SK-N-DZ (cell line): ENCODE measurements around the gene SIGMAR1.

Experiments
- DNase-seq: peaks from one replicate; pipeline ENCODE4 v3.0.0-alpha.2; 2015; ENCODE audit warnings: low spot score

SIGMAR1 gene

DNA sequence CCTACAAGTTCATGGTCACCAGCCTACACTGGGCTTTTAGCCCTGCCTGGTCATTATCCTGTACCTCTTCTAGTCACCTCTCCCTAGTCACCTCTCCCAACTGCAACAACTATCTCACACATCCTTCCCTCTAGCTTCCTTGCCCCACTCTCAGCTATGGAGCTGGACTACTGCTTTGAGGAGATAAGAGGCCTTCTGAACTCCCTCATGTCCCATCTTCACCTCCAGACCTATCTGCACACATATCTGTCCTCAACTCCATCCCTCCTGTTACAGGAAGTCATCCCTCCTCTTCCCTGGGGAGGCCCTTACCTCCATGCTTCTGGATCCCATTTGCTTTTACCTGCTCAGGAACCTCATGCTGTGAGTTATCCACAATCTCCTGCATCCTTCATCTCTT is 31.4 kb downstream of the SIGMAR1 start:
- no peak for DNase-seq

DNA sequence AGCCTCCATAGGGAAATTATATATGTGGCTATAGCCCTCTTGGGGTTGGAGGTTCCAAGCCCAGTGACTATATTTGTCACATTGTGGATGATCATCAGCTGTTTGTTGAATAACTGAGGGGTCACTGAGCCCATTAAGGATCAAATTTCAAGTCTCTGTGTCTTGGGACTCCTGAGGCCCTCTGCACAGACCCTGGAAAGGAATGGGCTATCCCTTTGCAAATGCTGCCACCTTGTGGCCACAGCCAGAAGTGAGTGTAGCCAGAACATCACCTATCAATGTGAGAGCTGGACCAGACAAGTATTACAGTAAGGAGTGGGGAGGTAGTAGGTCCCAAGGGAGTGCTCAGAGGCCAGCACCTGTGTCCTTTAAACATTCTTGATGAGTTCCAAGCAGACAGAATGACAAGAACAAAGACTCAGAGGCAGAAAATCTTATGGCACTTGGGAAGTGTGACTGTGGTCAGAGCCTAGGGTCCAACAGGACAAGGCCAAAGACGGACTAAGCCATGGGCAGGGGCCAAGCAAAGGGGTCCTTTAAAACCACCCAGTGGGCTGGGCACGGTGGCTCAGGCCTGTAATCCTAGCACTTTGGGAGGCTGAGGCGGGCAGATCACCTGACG is 33.9 kb downstream of the SIGMAR1 start:
- DNase-seq = peak; percentile 88

DNA sequence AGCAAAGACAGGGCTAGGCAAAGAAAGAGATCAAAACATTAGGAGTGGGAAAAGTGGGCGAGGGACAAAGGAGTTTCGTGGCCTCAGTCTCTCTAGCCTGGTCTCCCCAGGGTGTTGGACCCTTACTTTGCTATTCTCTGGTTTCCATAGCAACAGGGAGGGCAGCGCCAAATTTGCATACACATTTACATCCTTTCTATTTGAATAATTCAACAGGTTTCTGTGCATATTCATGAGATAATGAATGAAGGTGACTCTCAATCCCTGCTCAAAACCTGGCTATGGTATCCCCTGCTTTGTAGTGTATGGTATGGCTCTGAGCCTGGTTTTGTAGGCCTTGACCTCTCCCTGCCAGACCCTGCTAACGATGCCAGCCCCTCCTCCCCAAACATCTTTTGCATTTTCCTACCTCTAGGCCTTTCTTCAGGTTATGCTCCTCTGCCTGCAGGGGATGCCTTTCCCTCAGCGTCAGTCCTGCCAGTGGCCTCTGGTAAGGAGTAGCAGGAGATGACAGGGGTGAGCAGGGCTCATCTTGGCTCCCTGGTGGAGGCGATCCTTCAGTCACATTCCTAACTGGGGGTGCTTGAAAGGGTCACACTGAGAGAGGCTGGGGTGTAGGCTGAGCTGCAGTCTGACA is 35.5 kb downstream of the SIGMAR1 start:
- DNase-seq = no peak

DNA sequence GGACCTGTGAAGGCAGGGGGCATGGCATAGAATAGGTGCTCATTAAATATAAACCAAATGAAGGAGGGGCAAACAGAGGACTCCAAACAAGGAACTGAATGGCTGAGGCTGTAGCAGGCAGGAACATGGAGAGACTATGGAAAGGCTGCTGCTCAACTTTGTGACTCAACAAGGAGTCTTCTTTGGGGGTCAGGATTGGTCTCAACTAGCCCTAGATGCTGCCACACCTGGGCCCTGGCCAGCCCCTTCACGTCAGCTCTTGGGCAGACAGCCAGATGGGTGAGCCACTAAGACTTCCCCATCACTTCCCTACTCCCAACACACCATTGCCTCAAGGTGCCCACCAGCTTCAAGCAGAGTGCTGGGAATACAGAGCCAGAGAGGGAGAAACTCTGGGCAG is 36.7 kb downstream of the SIGMAR1 start:
- DNase-seq = no peak

DNA sequence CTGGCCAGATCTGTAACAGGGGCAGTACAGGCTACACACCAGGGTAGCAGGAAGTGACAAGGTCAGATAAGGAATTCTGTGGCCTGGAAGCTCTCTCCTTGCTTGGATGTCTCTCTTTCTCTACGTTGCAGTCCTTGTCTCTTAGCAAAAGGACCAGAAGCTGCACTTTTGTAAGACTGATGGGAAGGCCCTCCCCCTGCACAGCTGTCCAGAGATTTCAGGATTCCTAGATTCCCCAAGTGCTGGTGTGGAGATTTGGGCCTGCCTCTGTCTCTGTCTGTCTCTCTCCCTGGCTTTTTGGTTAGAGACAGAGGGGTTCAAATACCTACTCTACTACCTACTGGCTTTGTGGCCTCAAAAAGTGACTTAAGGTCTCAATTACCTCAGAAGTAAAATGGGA is 38.0 kb downstream of the SIGMAR1 start:
- no peak for DNase-seq

DNA sequence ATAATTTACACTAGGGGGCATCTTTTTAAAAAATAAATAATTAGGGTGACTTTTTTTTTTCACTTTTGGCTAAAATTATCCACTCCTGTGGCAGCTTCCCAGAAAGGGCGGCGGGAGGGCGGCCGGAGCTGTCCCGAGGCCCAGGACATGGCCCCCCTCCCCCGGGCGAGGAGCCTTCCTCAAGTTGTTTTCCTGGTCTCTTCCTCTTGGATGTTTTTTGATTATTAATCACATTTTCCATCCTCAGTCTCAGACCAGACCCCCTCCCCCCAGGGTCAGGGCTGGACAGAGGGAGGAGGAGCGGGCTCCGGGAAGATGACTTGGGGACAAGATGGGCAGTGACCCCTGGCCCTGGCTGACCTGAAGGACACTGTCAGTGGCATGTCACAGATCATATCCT is 43.4 kb downstream of the SIGMAR1 start:
- no peak for DNase-seq

DNA sequence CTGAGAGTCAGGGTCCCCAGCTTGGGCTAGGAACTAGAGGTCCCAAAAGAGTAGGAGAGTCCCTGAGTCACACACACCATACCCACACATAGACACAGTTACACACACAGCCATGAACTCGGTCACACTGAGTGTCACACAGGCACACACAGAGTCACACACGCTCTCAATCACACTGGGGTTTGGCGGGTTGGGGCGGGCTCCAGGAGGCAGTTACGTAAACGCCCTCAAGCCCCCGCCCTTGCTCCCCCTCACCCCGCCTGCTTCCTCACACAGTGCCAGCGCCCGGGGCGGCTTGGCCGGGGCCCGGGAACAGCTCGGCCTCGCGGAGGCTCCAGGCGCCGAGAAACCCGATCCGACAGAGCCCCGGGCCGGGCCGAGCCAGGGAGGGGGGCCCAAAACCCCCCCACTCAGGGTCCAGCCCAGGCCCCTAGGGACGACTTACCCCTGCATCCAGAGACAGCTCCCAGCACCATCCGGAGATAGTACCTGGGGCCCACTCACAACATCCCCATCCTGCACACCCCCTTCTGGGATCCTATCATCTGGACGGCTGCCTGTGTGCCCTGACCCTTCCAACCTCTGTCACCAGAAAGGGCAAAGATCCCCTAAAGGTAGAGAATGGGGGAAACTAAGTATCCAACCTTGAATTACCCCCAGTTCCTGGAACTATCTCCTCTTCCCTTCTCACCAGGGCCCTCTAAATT is 44.5 kb downstream of the SIGMAR1 start:
- DNase-seq = no peak

DNA sequence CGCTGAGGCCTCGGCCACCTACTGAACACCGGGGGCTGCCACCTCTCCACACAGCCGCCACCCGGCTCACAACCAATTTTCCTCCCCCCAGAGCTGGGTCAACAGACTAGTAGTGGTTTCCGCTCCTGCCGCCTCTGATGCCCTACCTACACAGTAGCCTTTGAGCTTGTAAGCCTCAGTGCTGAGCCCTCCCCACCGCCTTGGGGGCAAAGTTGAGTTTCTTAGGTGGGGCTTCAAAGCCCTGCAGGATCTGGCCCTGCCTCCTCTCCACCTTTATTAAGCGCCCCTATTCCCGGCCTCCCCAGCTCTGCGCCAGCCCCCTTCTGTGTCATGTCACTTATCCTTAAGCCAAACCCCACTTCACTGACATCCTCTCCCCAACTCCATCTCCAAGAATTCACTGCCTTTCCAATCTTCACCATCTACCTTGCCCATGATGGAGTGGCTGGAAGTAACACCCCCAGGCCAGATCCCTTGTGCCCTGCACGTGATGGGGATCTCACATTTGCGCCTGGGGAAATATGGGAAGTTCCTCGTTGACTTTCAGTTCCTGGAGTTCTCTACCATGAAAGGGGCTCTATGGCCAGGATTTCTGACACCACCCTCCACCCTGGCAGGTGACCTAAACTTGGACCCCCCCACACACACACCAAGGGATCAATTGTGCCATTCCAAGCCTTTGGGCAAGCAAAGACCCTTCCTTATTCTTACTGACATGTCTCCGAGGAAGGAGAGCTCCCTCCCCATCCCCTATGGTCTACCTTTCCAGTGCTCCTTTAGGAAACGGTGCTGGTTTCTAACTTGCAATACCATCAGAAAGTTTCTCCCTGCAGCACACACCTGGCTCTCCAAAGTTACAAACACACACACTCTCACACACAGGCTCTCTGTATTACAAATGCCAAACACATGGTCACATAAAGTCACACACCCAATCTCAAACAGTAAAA is 45.4 kb downstream of the SIGMAR1 start:
- no peak for DNase-seq

DNA sequence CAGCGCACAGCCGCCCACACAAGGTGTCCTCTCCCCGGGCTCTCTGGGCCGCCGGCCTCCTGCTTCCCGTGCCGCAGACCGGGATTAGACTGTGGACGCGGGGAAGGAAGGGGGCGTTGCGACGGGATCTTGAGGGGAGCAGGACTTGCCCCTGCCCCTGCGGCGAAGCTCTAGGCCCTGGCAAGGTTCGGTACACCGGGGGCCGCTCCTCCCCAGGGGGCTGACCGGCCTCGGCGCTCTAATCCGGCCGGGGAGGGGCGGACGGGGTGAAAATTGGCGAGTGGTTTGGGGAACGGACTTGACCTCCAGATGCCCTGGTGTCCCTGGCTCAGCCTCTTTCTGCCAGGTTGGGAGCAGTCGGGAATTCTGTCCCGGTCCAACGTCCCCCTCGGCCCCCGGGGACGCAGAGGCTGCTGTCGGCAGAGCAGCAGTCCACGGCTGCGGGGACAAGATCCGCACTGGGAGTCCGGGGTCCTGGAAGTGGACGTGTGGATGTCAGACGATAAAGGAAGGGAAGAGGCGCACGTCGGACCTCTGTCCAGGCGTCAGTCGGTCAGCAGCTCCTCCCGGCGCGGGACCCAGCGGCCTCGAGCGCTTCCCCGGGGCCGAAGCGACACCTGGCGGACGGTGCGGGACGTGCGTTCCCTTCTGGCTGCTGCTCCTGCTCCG is 46.2 kb downstream of the SIGMAR1 start:
- peak; percentile 75 for DNase-seq

DNA sequence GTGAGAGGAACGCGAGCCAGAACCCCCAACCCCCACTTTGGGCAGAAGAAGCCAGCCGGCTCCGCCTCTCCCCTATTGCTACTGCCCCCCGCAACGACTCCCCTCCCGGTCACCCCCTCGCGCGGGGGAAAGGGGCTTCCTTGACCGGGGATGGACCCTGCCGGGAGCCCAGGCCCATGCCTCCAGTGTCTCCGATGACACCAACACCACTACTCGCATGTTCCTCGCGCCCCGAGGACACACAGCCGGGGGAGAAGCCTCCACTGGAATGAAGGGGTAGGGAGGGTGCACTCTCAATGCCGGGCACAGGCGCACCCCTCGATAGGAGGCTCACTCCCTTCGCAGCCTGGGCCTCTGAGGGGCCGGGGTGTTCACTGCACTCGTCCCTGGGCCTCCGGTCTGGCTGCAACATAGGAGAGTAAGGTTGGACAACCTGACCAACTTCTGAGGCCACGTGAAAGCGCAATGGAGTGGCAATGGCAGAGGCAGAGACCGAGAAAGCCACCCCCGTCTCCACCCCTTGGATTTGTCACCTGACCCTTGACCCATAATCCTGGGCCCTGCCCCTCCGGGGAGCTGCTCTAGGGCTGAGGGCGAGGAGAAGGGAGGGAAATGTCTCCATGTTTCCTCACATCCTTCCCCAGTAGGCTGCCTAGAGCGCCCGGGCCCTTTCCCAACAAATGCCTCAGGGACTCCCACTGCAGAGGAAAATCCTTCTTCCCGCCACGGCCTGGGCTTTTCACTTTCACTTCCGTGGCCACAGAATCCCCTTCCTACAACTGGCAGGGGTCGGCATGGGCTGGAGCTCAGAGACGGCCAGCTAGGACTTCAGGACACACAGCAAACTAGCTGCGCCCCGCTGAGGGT is 47.0 kb downstream of the SIGMAR1 start:
- no peak for DNase-seq

DNA sequence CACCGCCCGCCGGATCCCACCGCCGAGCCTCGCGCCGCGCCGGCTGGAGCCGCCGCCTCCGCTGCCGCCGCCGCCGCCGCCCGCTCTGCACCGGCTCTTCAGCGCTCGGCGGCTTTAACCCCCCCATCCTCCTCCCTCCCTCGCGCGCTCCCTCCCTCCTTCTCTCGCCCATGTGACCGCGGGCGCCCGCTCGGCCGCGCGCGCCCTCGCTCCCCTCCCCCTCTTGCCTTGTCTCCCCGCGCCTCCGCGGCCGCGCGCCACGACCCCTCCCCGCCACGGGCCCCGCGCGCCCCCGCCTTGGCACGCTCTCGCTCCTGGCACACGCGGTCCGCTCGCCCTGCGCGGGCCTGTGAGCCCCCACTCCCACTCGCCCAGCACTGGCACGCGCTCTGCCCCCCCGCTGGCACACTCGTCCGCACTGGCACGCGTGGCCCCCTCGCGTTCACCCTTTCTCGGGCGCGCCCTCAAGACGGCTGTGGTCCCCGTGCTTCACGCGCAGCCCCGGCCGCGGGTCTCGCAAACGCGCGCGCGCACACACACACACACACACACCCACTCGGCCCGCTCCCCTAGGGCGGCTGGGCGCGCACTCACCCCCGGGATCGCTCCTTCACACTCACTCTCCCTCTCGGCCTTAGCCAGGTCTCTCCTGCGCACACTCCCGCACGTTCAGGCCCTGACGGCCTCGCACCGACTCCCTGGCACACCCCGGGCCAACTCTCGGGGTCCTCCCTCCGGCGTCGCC is 47.8 kb downstream of the SIGMAR1 start, which contains the start of gene CNTFR:
Gene CNTFR, minus strand, starts transcription at position 89 of the 745 bp plus-strand sequence. CDS start 20,743 bp downstream, outside the sequence.
- DNase-seq = peak; percentile 74

DNA sequence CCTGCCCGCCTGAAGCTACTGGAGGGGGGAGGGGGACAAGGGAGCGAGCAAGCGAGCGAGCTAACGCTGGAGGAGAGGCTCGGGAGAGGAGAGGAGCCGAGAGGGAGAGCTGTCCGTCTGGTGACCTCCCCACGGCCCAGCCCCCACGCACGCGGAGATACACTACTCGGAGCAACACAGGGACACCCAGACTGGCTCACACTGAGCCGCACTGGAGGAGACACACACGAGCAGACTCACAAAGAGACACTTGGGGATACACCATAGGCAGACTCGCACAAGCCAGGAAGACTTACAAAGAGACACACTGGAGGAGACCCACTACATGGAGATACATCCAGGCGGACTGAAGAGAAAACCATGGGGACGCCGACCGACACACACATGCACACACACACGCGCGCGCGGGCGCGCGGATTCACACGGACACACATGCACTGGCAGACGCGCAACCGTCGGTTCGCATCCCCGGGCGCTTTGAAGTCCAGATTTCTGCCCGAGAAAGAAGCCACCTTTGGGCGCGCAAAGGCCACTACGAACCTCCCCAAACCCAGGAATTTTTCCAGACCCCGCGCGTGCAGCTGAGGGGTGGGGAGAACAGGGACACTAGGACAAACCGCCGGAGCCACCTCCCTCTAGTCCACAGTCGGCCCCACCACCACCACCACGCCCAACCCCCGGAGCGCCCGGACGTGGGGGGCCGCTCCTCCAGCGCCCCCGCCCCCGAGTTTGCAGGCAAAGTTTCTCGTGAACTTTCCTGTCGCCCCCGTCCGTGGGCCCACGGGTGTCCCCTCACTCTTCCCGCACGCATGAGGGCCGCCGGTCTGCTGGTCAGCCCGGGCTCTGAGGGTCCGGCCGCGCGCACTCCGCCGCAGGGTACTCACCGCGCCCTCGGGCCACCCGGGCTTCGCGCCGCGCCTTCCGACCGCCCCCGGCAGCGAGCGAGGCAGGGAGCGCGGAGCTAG is 48.6 kb downstream of the SIGMAR1 start:
- DNase-seq = no peak

DNA sequence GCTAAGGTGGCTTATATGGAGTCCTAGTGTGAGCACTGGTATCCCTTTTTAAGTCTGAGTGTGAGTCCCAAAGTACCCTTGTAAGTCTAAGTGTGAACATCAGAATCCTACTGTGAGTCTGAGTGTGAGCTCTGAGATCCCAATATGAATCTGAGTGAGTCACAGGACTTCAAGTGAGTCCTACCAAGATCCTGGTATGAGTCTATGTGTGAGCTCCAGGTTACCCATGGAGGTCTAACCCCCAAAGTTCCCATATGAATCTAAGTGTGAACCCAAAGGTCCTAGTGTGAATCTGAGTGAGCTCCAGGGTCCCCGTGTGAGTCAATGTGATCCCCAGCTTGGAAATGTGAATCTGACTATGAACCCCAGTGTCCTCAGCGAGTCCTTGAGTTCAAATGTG is 50.3 kb downstream of the SIGMAR1 start:
- no peak for DNase-seq

DNA sequence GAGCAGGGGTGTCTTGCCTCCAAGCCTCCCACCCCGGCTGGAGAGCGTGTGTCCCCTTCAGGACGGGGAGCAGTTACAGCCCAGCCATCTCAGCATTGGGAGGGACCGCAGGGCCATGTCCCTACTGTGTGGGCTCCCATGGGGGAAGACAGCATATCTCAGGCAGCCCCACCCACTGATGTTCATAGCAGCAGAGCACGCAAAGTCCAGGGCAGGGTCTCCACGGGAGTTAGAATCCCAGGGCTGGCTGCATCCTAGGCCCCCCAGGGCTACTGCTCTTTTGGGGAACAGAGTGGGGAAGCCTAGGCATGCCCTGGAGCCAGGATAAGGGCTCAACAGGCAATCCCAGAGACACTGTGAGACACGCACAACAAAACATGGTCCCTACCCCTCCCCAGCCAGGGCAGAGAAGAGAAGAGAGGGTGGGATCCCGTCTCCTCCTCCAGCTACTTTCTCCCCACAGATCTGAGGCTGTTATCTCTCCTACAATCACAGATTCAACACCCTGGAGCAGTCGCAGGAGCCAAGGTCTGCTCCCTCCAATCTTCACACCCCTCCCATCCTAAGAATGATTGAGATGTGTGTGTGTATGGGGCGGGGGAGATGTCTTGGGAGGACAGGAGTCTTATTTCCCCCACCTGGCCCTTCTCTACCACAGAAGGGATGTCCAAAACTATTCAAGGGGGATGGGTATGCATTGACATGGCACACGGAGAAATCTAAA is 51.5 kb downstream of the SIGMAR1 start:
- DNase-seq = no peak

DNA sequence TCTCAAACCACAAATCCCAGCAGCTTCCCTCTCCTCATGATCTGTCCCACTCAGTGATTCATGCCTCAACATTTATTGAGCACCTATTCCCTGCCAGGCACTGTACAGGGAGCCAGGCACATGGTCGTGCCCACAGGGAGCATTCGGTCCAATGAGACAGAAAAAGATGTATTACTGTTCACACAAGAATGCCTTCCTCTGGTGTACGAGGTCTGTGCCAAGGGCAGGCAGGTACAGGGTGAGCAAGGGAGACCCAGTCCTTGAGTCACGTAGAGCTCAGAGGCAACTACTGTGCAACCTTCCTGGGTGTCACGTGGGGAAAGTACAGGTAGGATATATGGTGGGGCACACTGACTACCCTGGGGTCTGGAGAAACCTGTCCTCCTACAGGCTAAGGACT is 52.6 kb downstream of the SIGMAR1 start:
- DNase-seq = no peak
